HG02870 (cell line): ENCODE data around the gene ADCY6.
"Not testable (repeated sequence)": the region's sequence is repeated elsewhere in the genome, so short reads cannot be mapped to it uniquely, and the experiment has no call there.

Source experiments
- ATAC-seq: cut with Tn5 transposase; IDR thresholded peaks from one replicate; pipeline ENCODE4 v1.9.1; 2021; ENCODE audit warnings: mild to moderate bottlenecking, moderate library complexity; ENCODE audit not compliant: unreplicated experiment

ADCY6 gene

DNA sequence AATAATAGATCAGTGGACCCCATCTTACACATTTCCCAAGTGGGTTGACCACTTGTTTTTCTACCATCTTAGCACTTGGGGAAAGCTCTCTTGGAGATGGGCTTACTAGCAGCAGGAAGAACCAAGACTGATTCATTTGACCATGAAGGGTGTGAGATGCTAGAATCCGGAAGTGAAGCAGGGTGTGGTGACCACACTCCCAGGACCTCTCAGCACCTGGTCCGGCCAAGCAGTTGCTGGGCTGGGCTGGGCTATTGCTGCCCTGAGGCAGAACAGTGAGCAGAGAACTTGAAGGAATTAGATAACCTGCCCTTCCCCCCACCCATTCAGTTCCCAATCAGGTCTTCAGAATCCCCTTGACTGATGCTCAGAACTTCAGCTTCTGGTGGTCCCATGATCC is 24.4 kb downstream of the ADCY6 start:
- ATAC-seq = no peak

GRCh38 chr12:48758737-48759136 is 30.2 kb downstream of the ADCY6 start:
- no peak for ATAC-seq

- ATAC-seq = no peak
These were observed 30.7 kb downstream of the ADCY6 start for GRCh38 chr12:48758186-48758585.

DNA sequence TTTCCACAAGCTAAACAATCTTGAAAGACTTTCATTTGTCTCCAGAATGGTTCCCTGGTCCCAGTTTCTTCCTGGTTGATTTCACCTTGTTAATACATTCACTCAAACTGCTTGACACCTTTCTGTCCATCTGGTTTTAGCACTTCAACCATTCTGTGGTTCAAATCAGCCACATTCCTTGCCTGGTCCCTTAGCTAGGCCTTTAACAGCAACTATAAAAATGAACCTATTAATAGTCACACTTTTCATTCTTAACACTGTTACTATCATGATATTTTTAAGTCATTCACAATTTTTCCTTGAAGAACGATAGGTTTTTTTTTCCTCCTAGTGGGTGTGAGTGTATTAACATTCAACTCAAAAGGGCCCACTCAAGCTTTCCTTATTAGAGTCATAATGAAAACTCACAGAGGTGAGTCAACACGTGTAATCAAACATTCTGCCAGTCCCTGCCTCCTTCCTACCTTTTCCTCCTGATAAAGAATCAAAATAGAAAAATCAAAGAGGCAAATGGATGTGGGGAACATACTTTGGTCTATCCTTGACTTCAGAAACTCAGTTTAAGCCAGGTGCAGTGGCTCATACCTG is 38.0 kb downstream of the ADCY6 start:
- ATAC-seq = no peak

DNA sequence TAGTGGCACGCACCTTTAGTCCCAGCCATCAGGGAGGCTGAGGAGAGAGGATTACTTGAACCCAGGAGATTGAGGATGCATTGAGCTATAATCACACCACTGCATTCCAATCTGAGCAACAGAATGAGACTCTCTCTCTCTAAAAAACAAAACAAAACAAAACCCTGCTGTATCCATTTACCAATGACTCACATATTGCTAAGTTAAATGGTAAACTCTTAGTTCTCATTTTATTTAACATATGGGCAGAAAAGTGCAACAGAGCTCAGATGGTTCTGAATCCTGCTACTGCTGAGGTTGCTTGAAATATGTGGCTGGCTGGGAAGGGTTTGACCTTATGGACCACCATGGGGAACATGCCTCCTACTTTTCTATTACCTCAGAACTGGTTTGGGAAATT is 38.7 kb downstream of the ADCY6 start:
- ATAC-seq = no peak

GRCh38 chr12:48744251-48745008 is 44.5 kb downstream of the ADCY6 start:
- no peak for ATAC-seq

- ATAC-seq = no peak
These were observed 49.1 kb downstream of the ADCY6 start for GRCh38 chr12:48739618-48740269.

DNA sequence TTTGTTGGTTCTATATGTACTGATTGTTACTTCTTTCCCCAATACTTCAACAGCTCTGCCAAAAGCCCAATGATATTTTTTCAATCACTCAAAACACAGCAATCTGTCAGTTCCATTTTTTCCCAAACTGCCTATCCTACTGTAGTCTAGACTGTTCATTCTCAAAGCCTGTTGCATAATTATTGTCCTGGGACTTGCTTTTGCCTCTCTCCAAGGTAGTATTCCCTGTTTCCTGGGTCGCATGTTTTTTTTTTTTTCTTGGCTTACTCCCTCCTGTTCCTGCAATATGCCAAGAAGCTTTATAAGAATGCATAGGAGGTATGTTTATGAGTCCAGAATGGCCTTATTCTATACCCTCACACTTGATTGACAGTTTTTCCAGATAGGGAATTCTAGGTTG is 52.4 kb downstream of the ADCY6 start:
- ATAC-seq = no peak

- ATAC-seq = no peak
These were observed 60.1 kb downstream of the ADCY6 start for GRCh38 chr12:48728807-48729206.

DNA sequence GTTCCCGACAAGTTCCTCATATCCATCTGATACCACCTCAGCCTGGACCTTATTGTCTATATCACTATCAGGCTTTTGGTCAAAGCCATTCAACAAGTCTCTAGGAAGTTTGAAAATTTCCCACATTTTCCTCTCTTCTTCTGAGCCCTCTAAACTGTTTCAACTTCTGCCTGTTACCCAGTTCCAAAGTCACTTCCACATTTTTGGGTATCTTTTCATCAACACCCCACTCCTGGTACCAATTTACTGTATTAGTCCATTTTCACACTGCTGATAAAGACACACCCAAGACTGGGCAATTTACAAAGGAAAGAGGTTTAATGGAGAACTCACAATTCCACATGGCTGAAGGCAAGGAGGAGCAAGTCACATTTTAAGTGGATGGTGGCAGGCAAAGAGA is 68.2 kb downstream of the ADCY6 start:
- ATAC-seq = not testable (repeated sequence)

DNA sequence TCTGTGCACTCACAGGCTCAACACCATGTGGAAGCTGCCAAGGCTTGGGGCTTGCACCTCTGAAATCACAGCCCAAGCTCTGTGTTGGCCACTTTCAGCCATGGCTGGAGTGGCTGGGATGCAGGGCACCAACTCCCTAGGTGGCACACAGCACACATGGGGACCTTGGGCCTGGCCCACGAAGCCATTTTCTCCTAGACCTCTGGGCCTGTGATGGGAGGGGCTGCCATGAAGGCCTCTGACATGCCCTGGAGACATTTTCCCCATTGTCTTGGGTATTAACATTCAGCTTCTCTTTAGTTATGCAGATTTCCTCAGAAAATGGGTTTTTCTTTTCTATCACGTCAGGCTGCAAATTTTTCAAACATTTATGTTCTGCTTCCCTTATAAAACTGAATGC is 68.7 kb downstream of the ADCY6 start:
- ATAC-seq = not testable (repeated sequence)

DNA sequence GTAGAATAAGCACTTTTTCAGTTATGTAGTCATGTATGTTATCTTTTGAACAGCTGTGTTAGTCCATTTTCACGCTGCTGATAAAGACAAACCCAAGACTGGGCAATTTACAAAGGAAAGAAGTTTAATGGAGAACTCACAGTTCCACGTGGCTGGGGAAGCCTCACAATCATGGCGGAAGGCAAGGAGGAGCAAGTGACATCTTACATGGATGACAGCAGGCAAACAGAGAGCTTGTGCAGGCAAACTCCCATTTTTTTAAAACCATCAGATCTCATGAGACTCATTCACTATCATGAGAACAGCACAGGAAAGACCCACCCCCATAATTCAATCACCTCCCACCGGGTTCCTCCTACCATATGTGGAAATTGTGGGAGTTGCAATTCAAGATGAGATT is 69.9 kb downstream of the ADCY6 start:
- not testable (repeated sequence) for ATAC-seq

- ATAC-seq = peak; percentile 6
These were observed 71.6 kb downstream of the ADCY6 start for GRCh38 chr12:48717252-48717695.

GRCh38 chr12:48716493-48717251 is 72.2 kb downstream of the ADCY6 start, which contains the start of gene CCNT1:
Gene CCNT1 (minus strand): TSS chr12:48716707. CDS start chr12:48716675, 32 bp downstream.
- peak; percentile 96 for ATAC-seq
